Esophagus muscularis mucosa (tissue), 4 donors: Measurements from ENCODE around the gene SNIP1. TPM values are rescaled to one million over a fixed set of nuclear protein-coding genes. Genes with fewer than 3 reads are reported as not detected.
A peak's percentile ranks its signal among the peaks of the same experiment; 100 is the strongest.

Experiments
- DNase-seq: peaks from one replicate; pipeline ENCODE4 v3.0.0-alpha.2; 2017; ENCODE audit errors: extremely low spot score
- H3K27ac ChIP-seq, 4 donors: fragments of 200-600 bp; sonication (generic); replicated peaks in 1 of 4; 1 replicate in 3 of 4; 2 replicates in 1 of 4; pipeline ENCODE4 v1.5.1; 2016 to 2019; ENCODE audit warnings: mild to moderate bottlenecking in 1 of 4
- H3K27me3 ChIP-seq, 4 donors: fragments of 200-600 bp; sonication (generic); one replicate each; pipeline versions ENCODE4 v1.5.1 to v1.6.0; 2016 to 2019
- H3K36me3 ChIP-seq, 4 donors: fragments of 200-600 bp; sonication (generic); one replicate each; pipeline ENCODE4 v1.5.1; 2016 to 2019
- H3K4me1 ChIP-seq, 4 donors: fragments of 200-600 bp; sonication (generic); one replicate each; pipeline ENCODE4 v1.5.1; 2016 to 2019
- H3K4me3 ChIP-seq, 4 donors: fragments of 200-600 bp; sonication (generic); 1 replicate in 2 of 4; 2 replicates in 2 of 4; pipeline ENCODE4 v1.5.1; 2016 to 2019; ENCODE audit warnings: mild to moderate bottlenecking in 4 of 4, moderate library complexity in 1 of 4
- H3K9me3 ChIP-seq, 4 donors: fragments of 200-600 bp; sonication (generic); 1 replicate in 3 of 4; 2 replicates in 1 of 4; pipeline ENCODE4 v1.5.1; 2016 to 2019
- CTCF ChIP-seq, 3 experiments: fragments of 200-600 bp in 2 of 3; fragments of 450-650 bp in 1 of 3; sonication (generic) in 2 of 3; IDR thresholded peaks; one replicate each; pipeline ENCODE4 v1.5.1; 2017 to 2019; ENCODE audit warnings: antibody characterized with exemption in 3 of 3, mild to moderate bottlenecking in 2 of 3, moderate library complexity in 1 of 3
- EP300 ChIP-seq: sonication (generic); formaldehyde crosslinking; IDR thresholded peaks from one replicate; pipeline ENCODE4 v1.6.1; 2017; ENCODE audit warnings: antibody characterized with exemption
- POLR2A ChIP-seq: fragments of 450-650 bp; IDR thresholded peaks from one replicate; pipeline ENCODE4 v1.6.1; 2017; ENCODE audit warnings: antibody characterized with exemption, moderate library complexity, mild to moderate bottlenecking, low read depth
- POLR2AphosphoS5 ChIP-seq, 2 donors: sonication (generic); formaldehyde crosslinking; IDR thresholded peaks; one replicate each; pipeline ENCODE4 v1.6.1; 2017; ENCODE audit warnings: antibody characterized with exemption in 2 of 2
- WGBS: methylation state at CpG from one replicate; pipeline ENCODE4 v1.1.5; 2018; 5-methylcytosine and 5-hydroxymethylcytosine counted together
- intact Hi-C: fragments of 100-400 bp; cut with DNase I; formaldehyde crosslinking; loops from one replicate; pipeline ENCODE4 v1.15.1; 2023
- total RNA-seq, 4 donors: library from RNA; depleted of rRNA; stranded (reverse); fragments of >200 nt; gene quantifications; one replicate each; pipeline versions ENCODE4 v1.1.0 to v1.2.1, GENCODE V29; 2016

SNIP1 gene, protein sequence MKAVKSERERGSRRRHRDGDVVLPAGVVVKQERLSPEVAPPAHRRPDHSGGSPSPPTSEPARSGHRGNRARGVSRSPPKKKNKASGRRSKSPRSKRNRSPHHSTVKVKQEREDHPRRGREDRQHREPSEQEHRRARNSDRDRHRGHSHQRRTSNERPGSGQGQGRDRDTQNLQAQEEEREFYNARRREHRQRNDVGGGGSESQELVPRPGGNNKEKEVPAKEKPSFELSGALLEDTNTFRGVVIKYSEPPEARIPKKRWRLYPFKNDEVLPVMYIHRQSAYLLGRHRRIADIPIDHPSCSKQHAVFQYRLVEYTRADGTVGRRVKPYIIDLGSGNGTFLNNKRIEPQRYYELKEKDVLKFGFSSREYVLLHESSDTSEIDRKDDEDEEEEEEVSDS
- total RNA-seq, result 10 to 100 TPM in 3 of 4 donors, 1 to 10 TPM in 1; 9.8 to 19.9 (median 12.1) TPM

DNA sequence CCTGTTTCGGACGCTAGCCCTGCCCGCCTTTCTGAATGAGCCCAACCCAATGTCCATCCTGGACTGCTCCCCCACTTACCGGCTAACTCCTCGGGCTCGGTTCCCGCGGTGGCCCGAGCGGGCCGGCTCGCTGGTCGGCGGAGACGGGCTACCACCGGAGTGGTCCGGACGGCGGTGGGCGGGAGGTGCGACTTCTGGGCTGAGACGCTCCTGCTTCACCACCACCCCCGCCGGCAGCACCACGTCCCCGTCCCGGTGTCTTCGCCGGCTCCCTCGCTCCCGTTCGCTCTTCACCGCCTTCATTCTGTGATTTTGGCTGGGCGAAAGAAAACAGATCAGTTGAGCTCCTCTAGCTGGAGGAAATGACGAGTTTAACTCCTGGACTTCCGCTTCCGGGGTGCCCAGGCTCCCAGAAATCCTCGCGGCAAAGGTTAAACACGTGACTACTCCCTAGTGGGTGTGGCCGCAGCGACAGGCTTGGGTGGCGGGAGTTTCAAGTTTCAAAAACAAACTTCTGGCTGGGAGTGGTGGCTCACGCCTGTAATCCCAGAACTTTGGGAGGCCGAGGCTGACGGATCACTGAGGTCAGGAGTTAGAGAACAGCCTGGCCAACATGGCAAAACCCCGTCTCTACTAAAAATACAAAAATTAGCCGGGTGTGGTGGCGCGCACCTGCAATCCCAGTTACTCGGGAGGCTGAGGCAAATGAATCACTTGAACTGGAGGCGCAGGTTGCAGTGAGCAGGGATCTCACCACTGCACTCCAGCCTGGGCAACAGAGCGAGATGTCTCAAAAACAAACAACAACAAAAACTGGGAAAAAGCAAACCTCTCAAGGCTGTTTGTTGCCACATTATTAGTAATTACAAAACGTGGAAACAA, at the start of gene SNIP1:
SNIP1 (minus strand) TSS at position 367 of the 882 bp plus-strand sequence; CDS start at position 303, 64 bp downstream.
- intact Hi-C loops, result no loop called here
- Histone ChIP-seq H3K27ac (peak within 1 kb of the TSS; percentile 86 to 91 (median 88)), H3K27me3 (no peaks in the 10 kb centered on the region), H3K4me1 (peaks cover 30 to 62% (median 42%) of the 10 kb centered on the region in 4 donors), H3K9me3 (no peaks in the 10 kb centered on the region), H3K4me3 (peak within 1 kb of the TSS; percentile 82 to 98 (median 90)), H3K36me3 (peaks cover 12 to 43% (median 20%) of the 10 kb centered on the region in 4 donors)
- WGBS, result 23% methylated on average over 29 of the region's 54 CpGs
- TF ChIP-seq CTCF (IDR thresholded peaks at IDR 0.05) (peak in 1 of 3 experiments; percentile 38), EP300 (no peak), POLR2AphosphoS5 (IDR thresholded peaks at IDR 0.05) (peak; percentile 98 to 99), POLR2A (peak; percentile 75)
- peak; percentile 98 for DNase-seq

DNA sequence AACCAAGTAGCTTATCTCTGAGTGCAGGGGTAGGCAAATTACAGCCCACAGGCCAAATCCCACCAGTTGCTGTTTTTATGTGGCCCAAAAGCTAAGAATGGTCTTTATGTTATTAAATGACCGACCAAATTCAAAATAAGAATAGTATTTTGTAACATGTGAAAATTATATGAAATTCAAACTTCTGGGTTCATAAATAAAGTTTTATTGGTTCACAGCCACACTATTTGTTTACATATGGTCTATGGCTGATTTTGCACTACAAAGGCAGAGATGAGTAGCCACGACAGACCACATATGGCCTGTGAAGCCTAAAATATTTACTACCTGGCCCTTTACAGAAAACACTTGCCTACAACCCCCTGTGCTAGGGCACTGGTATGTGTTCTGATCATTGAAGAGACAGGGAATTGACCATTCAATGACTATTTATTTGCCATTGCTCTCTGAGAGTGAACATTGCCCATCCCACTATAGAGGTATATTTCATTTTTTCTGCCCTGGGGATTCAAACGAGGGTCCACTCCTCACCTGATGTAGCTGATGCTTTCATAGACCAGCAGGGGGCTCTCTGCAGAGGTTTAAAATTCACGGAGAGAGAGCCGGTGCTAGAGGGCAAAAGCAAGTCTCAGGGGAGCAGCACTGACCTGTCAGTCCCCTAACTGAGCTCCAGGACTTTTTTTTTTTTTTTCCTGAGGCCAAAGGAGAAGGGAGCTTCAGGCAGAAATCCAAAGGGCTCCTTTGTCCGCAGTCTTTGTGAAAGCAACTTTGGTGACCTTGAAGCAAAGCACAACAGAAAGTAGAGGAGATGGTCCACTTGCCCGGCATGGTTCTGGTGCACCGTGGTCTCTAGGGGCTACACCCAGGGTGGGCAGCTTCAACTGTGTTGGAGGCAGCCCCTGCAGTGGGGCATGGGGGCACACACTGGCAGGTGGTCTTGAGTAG, 48.9 kb upstream of the SNIP1 start:
- WGBS, result 36% methylated on average over 8 of the region's 8 CpGs
- intact Hi-C loops, result no loop called here
- no peak for DNase-seq

GRCh38 chr1:37601441-37601840, 47.3 kb upstream of the SNIP1 start:
- H3K4me1 ChIP-seq, result peaks cover 0 to 17% (median 14%) of the 10 kb centered on the region in 4 donors
- no peaks in the 10 kb centered on the region for H3K36me3 ChIP-seq
- TF ChIP-seq POLR2A, result no peak
- TF ChIP-seq EP300, result no peak
- no peak for TF ChIP-seq POLR2AphosphoS5 (IDR thresholded peaks at IDR 0.05)
- TF ChIP-seq CTCF (IDR thresholded peaks at IDR 0.05), result no peak
- peaks cover 0 to 13% (median 0%) of the 10 kb centered on the region in 4 donors for H3K27me3 ChIP-seq
- intact Hi-C loops, result loop anchor here (2.0 kb wide), 1 partner anchor 81 kb away; no protein-coding TSS in a partner anchor
- no peak overlapping the region for H3K4me3 ChIP-seq
- H3K9me3 ChIP-seq, result no peaks in the 10 kb centered on the region
- H3K27ac ChIP-seq, result no peak overlapping the region
- no peak for DNase-seq

More for the DNA sequence above, 48.9 kb upstream of the SNIP1 start:
- Histone ChIP-seq H3K4me1 (peaks cover 0 to 18% (median 15%) of the 10 kb centered on the region in 4 donors), H3K36me3 (no peaks in the 10 kb centered on the region), H3K9me3 (no peaks in the 10 kb centered on the region), H3K27me3 (peaks cover 0 to 23% (median 0%) of the 10 kb centered on the region in 4 donors), H3K27ac (no peak overlapping the region), H3K4me3 (no peak overlapping the region)
- TF ChIP-seq CTCF (IDR thresholded peaks at IDR 0.05) (peak; percentile 48 to 63 (median 56)), EP300 (no peak)

DNA sequence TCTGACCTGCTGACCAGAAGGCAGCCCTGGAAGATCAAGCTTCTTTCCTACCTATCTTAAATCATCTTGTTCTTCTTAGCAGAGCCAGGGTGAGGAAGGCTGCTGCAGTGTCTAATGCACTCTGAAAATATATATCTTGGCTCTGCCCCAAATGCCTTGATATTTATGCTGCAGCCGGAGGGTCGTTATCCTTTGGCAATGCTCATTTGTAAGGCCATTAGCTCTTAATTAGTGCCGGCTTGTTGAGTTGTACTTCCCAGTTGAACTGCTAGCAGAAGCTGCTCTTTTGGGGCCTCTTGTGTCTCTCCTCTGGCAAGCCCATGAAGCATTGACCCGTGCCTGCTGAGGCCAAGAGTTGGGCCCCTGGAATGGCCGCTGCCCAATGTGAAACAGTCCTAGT, 45.8 kb upstream of the SNIP1 start:
- peaks cover 6 to 16% (median 15%) of the 10 kb centered on the region in 4 donors for H3K4me1 ChIP-seq
- H3K4me3 ChIP-seq, result no peak overlapping the region
- H3K27ac ChIP-seq, result no peak overlapping the region
- intact Hi-C loops, result loop anchor here (2.0 to 10.0 kb wide), 3 partner anchors 83 to 205 kb away; partner anchors contain the start of genes C1orf122, MEAF6 and YRDC
- DNase-seq, result no peak
- TF ChIP-seq POLR2AphosphoS5 (IDR thresholded peaks at IDR 0.05), result no peak
- TF ChIP-seq POLR2A, result no peak
- TF ChIP-seq CTCF (IDR thresholded peaks at IDR 0.05), result no peak
- TF ChIP-seq EP300, result no peak
- 74% methylated on average over 5 of the region's 5 CpGs for WGBS
- no peaks in the 10 kb centered on the region for H3K36me3 ChIP-seq
- no peaks in the 10 kb centered on the region for H3K9me3 ChIP-seq
- H3K27me3 ChIP-seq, result peaks cover 0 to 13% (median 0%) of the 10 kb centered on the region in 4 donors
